H9 (cell line): ENCODE results near the gene ZRANB1. TPM values are rescaled to one million over a fixed set of nuclear protein-coding genes. Genes with fewer than 3 reads are reported as not detected.

Experiments used
- DNase-seq: peaks from one replicate; pipeline ENCODE4 v3.0.0-alpha.2; 2017
- H2AFZ ChIP-seq: one replicate; pipeline ENCODE4 v1.6.1; 2013; ENCODE audit warnings: mild to moderate bottlenecking, low read length, control low read depth, moderate library complexity
- H2AK5ac ChIP-seq: 2 replicates; pipeline ENCODE4 v1.6.1; 2013; ENCODE audit warnings: low read length, control low read depth, mixed read lengths; ENCODE audit not compliant: insufficient read length
- H2BK120ac ChIP-seq: one replicate; pipeline ENCODE4 v1.6.1; 2013; ENCODE audit warnings: low read depth, mild to moderate bottlenecking, low read length, control low read depth, inconsistent platforms; ENCODE audit not compliant: poor library complexity, severe bottlenecking
- H2BK12ac ChIP-seq: 2 replicates; pipeline ENCODE4 v1.6.1; 2013; ENCODE audit warnings: low read length, control low read depth, mixed read lengths, low read depth; ENCODE audit not compliant: insufficient read length
- H2BK15ac ChIP-seq: 2 replicates; pipeline ENCODE4 v1.6.1; 2013; ENCODE audit warnings: low read depth, low read length, control low read depth
- H2BK20ac ChIP-seq: one replicate; pipeline ENCODE4 v1.6.1; 2013; ENCODE audit warnings: low read depth, mild to moderate bottlenecking, low read length, control low read depth, inconsistent platforms; ENCODE audit not compliant: poor library complexity, severe bottlenecking
- H2BK5ac ChIP-seq: 2 replicates; pipeline ENCODE4 v1.6.1; 2013; ENCODE audit warnings: low read length, control low read depth, mixed read lengths; ENCODE audit not compliant: insufficient read length
- H3K14ac ChIP-seq: 2 replicates; pipeline ENCODE4 v1.6.1; 2013; ENCODE audit warnings: low read length, control low read depth; ENCODE audit not compliant: insufficient read depth
- H3K18ac ChIP-seq: 2 replicates; pipeline ENCODE4 v1.6.1; 2013; ENCODE audit warnings: low read depth, mild to moderate bottlenecking, mixed read lengths, low read length, control low read depth; ENCODE audit not compliant: insufficient read length
- H3K23ac ChIP-seq: 2 replicates; pipeline ENCODE4 v1.6.1; 2013; ENCODE audit warnings: low read length, control low read depth, mixed read lengths, low read depth; ENCODE audit not compliant: insufficient read length
- H3K23me2 ChIP-seq: 2 replicates; pipeline ENCODE4 v1.6.1; 2013; ENCODE audit warnings: low read depth, mild to moderate bottlenecking, mixed read lengths, low read length, control low read depth; ENCODE audit not compliant: insufficient read length, poor library complexity, severe bottlenecking
- H3K27ac ChIP-seq: 2 replicates; pipeline ENCODE4 v1.5.1; 2013; ENCODE audit warnings: low read length, control low read depth, mixed read lengths, low read depth; ENCODE audit not compliant: insufficient read length
- H3K27me3 ChIP-seq: 2 replicates; pipeline ENCODE4 v1.6.1; 2013; ENCODE audit warnings: low read length, control low read depth, inconsistent platforms; ENCODE audit not compliant: insufficient read depth
- H3K4ac ChIP-seq: 2 replicates; pipeline ENCODE4 v1.6.1; 2013; ENCODE audit warnings: low read depth, mild to moderate bottlenecking, control low read depth, inconsistent platforms, low read length, moderate library complexity
- H3K4me1 ChIP-seq: 2 replicates; pipeline ENCODE4 v1.6.1; 2013; ENCODE audit warnings: low read length, control low read depth, inconsistent platforms; ENCODE audit not compliant: insufficient read depth
- H3K4me2 ChIP-seq: 2 replicates; pipeline ENCODE4 v1.6.1; 2013; ENCODE audit warnings: low read length, control low read depth, mixed read lengths; ENCODE audit not compliant: insufficient read length, insufficient read depth
- H3K56ac ChIP-seq: 2 replicates; pipeline ENCODE4 v1.6.1; 2013; ENCODE audit warnings: low read depth, mild to moderate bottlenecking, mixed read lengths, low read length, control low read depth; ENCODE audit not compliant: insufficient read length
- H3K79me1 ChIP-seq: 2 replicates; pipeline ENCODE4 v1.6.1; 2013; ENCODE audit warnings: low read depth, mild to moderate bottlenecking, moderate library complexity, low read length, control low read depth, inconsistent platforms; ENCODE audit not compliant: insufficient read depth, poor library complexity, severe bottlenecking
- H3K79me2 ChIP-seq: 2 replicates; pipeline ENCODE4 v1.6.1; 2013; ENCODE audit warnings: low read length, control low read depth, inconsistent platforms; ENCODE audit not compliant: insufficient read depth
- H3K9ac ChIP-seq: 2 replicates; pipeline ENCODE4 v1.6.1; 2013; ENCODE audit warnings: low read length, control low read depth, mixed read lengths; ENCODE audit not compliant: insufficient read length; ENCODE audit errors: extremely low read depth
- H3K9me3 ChIP-seq: one replicate; pipeline ENCODE4 v1.6.1; 2013; ENCODE audit warnings: low read depth, low read length, inconsistent platforms; ENCODE audit not compliant: control insufficient read depth
- H3T11ph ChIP-seq: one replicate; pipeline ENCODE4 v1.6.1; 2013; ENCODE audit warnings: mild to moderate bottlenecking, low read length, control low read depth, inconsistent platforms
- H4K20me1 ChIP-seq: one replicate; pipeline ENCODE4 v1.6.1; 2013; ENCODE audit not compliant: control insufficient read depth, insufficient read length, insufficient read depth
- H4K5ac ChIP-seq: 2 replicates; pipeline ENCODE4 v1.6.1; 2013; ENCODE audit warnings: low read depth, mild to moderate bottlenecking, mixed read lengths, low read length, control low read depth; ENCODE audit not compliant: insufficient read length
- H4K8ac ChIP-seq: replicated peaks from 2 replicates; pipeline ENCODE4 v1.6.1; 2013; ENCODE audit warnings: low read length, control low read depth, mixed read lengths, low read depth; ENCODE audit not compliant: insufficient read length
- H4K91ac ChIP-seq: 2 replicates; pipeline ENCODE4 v1.6.1; 2013; ENCODE audit warnings: low read depth, mild to moderate bottlenecking, moderate library complexity, mixed read lengths, low read length, control low read depth; ENCODE audit not compliant: insufficient read length
- H3K27ac Mint-ChIP-seq, 3 experiments: 2 replicates in 2 of 3; 3 replicates in 1 of 3; pipeline ENCODE4 v1.8.0; 2020 to 2021; ENCODE audit warnings: mixed read lengths in 3 of 3, mild to moderate bottlenecking in 1 of 3, moderate library complexity in 1 of 3
- H3K27me3 Mint-ChIP-seq: 2 replicates; pipeline ENCODE4 v1.8.0; 2021; ENCODE audit warnings: low read depth, mild to moderate bottlenecking, moderate library complexity, mixed read lengths
- H3K36me3 Mint-ChIP-seq, 3 experiments: 2 replicates in 2 of 3; 3 replicates in 1 of 3; pipeline ENCODE4 v1.8.0; 2020 to 2021; ENCODE audit warnings: low read depth in 3 of 3, mixed read lengths in 3 of 3; ENCODE audit not compliant: insufficient read depth in 1 of 3
- H3K4me1 Mint-ChIP-seq, 2 experiments: 2 replicates each; pipeline ENCODE4 v1.8.0; 2020; ENCODE audit warnings: mixed read lengths in 2 of 2
- H3K4me3 Mint-ChIP-seq, 2 experiments: 2 replicates in 1 of 2; 3 replicates in 1 of 2; pipeline ENCODE4 v1.8.0; 2020 to 2021; ENCODE audit warnings: mild to moderate bottlenecking in 2 of 2, mixed read lengths in 2 of 2, moderate library complexity in 1 of 2
- H3K9me3 Mint-ChIP-seq, 2 experiments: 2 replicates in 1 of 2; 3 replicates in 1 of 2; pipeline ENCODE4 v1.8.0; 2020; ENCODE audit warnings: mild to moderate bottlenecking in 2 of 2, mixed read lengths in 2 of 2, moderate library complexity in 1 of 2
- CTCF ChIP-seq: fragments of 200-600 bp; sonication (generic); conservative IDR thresholded peaks from 3 replicates; pipeline ENCODE4 v1.8.0; 2021; ENCODE audit warnings: antibody characterized with exemption, mild to moderate bottlenecking
- WGBS: extraction: QIAGEN DNeasy Blood & Tissue Kit; methylation state at CpG from one replicate; pipeline ENCODE4 v1.1.7; 2013; ENCODE audit warnings: missing lambda C conversion rate, low lambda C conversion rate, mixed read lengths; ENCODE audit not compliant: insufficient read length; ENCODE audit errors: extremely low coverage; 5-methylcytosine and 5-hydroxymethylcytosine counted together
- total RNA-seq: library from RNA; stranded (reverse); gene quantifications from 2 replicates; pipeline ENCODE4 v1.2.1, GENCODE V29; 2021

Gene ZRANB1
- total RNA-seq, 1 experiment from 2014 or later, result 17.4 TPM

GRCh38 chr10:124955868-124956267, 13.9 kb downstream of the ZRANB1 start:
- H3K27ac Mint-ChIP-seq, result peak overlapping the region in 1 of 3 experiments; percentile 36; a peak in 1 of 7 replicates
- Histone ChIP-seq H4K20me1 (no peaks in the 10 kb centered on the region), H3K4ac (no peak overlapping the region)

More at GRCh38 chr10:124955868-124956267, 13.9 kb downstream of the ZRANB1 start:
- Histone ChIP-seq H4K5ac (no peak overlapping the region), H3K4me1 (no peaks in the 10 kb centered on the region), H3K27me3 (no peaks in the 10 kb centered on the region), H3K79me1 (peaks cover 24% of the 10 kb centered on the region), H3K23me2 (no peaks in the 10 kb centered on the region), H4K91ac (no peak overlapping the region), H2BK5ac (no peak overlapping the region), H3K56ac (no peak overlapping the region), H3K18ac (no peak overlapping the region), H3K27ac (no peak overlapping the region), H2AK5ac (no peak overlapping the region), H2BK20ac (no peak overlapping the region), H4K8ac (no peak overlapping the region), H2BK120ac (no peak overlapping the region), H3K14ac (no peak overlapping the region), H3K4me2 (no peak overlapping the region), H3K79me2 (peaks cover 22% of the 10 kb centered on the region; the same call in 1 of the 2 replicates), H3T11ph (no peak overlapping the region), H3K23ac (no peak overlapping the region), H2BK12ac (no peak overlapping the region), H2AFZ (no peak overlapping the region), H3K9me3 (no peaks in the 10 kb centered on the region), H3K9ac (no peak overlapping the region), H2BK15ac (no peak overlapping the region)
- TF ChIP-seq CTCF, result no peak
- WGBS, result no CpG with 5 or more reads among the region's 10 CpGs
- H3K4me3 Mint-ChIP-seq, result no peak overlapping the region
- H3K4me1 Mint-ChIP-seq, result peaks cover 24 to 29% of the 10 kb centered on the region in 2 experiments
- no peak for DNase-seq
- H3K27me3 Mint-ChIP-seq, result no peaks in the 10 kb centered on the region
- H3K36me3 Mint-ChIP-seq, result peaks cover 0 to 4% (median 4%) of the 10 kb centered on the region in 3 experiments; a peak in 3 of 7 replicates
- no peaks in the 10 kb centered on the region for H3K9me3 Mint-ChIP-seq
